ENCODE results near the gene DNAJC25.
"Not testable (repeated sequence)": the region's sequence is repeated elsewhere in the genome, so short reads cannot be mapped to it uniquely, and the experiment has no call there.

DNAJC25 gene

DNA sequence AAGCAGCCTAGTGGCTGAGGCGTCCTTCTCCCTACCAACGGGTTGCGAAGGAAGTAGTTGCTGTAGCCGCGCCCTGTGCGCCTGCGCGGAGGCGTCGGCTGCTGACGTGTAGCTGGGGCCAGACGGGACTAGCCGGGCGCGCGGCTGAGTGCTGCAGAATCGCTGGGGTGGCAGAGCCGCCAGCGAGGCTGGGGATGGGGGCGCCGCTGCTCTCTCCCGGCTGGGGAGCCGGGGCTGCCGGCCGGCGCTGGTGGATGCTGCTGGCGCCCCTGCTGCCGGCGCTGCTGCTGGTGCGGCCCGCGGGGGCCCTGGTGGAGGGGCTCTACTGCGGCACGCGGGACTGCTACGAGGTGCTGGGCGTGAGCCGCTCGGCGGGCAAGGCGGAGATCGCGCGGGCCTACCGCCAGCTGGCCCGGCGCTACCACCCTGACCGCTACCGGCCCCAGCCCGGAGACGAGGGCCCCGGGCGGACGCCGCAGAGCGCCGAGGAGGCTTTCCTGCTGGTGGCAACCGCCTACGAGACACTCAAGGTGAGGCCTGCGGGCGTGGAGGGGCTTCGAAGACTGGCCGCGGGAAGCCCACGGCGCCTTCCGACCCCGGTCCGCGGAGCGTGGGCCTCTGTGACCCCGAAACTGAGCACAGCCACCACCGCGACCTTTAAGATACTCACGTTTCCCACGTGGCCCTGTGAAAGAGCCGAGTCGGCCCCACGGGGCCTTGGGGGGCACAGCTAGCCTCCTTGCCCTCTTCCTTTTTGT is at the start of gene DNAJC25:
Gene DNAJC25 (plus strand): TSS at position 121 of the 758 bp plus-strand sequence. CDS start 74 bp downstream, at position 195.
- DNase-seq (ENCODE audit: low read depth, low spot score), result peak; percentile 93

DNA sequence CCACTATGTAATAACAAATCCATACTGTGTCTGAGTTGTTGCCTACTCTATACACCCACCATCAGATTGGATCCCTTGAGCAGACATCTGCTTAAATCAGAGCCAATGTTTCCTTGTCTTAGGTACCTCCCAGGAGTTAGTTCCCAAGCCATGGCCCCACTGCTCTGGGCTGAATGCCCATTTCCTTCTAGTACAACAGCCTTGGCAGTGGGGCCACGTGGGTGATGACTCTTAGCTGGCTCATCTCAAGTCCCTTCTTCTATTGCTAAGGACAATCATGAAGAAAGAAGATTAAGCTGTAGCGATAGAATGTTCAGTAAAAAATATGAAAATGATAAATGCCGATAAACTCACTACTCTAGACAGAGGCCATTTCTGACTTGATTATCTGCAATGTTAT is 48.2 kb upstream of the DNAJC25 start:
- DNase-seq (ENCODE audit: low read depth, low spot score), result no peak

- DNase-seq (ENCODE audit: low read depth, low spot score), result no peak
Measured at GRCh38 chr9:111586378-111586777, 44.8 kb upstream of the DNAJC25 start.

- DNase-seq (ENCODE audit: low read depth, low spot score), result no peak
Measured at GRCh38 chr9:111588846-111589245, 42.3 kb upstream of the DNAJC25 start.

- no peak for DNase-seq (ENCODE audit: low read depth, low spot score)
Measured at GRCh38 chr9:111597852-111598732, 33.0 kb upstream of the DNAJC25 start.

GRCh38 chr9:111598733-111599091 is 32.4 kb upstream of the DNAJC25 start:
- no peak for DNase-seq (ENCODE audit: low read depth, low spot score)

GRCh38 chr9:111599092-111599954 is 31.8 kb upstream of the DNAJC25 start, which contains the start of gene PTGR1:
Gene PTGR1, minus strand, starts transcription at chr9:111599647. Its CDS starts 2,225 bp downstream, at chr9:111597422.
- no peak for DNase-seq (ENCODE audit: low read depth, low spot score)

GRCh38 chr9:111599955-111600343 is 31.2 kb upstream of the DNAJC25 start:
- DNase-seq (ENCODE audit: low read depth, low spot score), result no peak

- DNase-seq (ENCODE audit: low read depth, low spot score), result no peak
Measured at GRCh38 chr9:111601237-111602018, 29.7 kb upstream of the DNAJC25 start.

DNA sequence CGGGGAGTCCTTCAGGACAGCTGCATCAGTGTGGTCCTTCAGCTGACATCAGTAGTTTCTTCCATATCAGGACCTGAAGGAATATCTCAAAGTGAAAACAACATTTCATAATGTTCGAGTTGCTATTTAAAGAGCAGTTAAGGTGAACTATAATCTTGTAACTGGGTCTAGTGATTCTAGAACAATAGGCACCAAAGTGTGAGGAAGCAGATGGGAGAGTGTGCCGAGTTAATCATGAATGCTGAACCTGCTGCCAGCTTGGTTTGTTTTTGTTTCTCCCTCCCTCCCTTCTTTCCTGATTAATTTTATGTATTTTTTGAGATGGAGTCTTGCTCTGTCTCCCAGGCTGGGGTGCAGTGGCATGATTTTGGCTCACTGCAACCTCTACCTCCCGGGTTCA is 28.1 kb upstream of the DNAJC25 start:
- DNase-seq (ENCODE audit: low read depth, low spot score), result no peak

DNA sequence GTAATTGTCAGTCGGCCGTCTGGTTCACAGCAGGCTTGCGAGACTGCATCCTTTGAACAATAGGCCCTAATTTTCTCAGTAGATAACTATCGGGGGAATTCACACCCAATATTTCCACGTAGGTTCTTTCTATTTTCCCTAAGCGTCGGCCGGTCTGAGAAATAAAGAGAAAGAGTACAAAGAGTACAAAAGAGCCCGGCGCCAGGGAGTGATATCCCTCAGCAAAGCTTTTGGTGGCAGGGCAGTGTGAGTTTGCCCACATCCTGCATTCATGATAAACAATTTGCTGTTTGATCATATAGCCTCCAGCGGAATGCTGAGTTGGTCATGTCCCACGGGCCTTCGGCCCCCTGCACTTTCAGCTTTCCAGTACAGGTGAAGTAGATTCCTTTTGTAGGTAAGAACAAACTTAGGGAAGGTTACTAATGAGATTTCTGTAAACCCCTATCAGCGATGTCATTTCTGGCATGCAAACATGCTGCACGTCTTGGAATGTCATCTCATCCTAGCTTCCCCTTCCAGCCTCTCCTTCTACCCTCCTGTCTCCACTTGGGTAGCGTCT is 27.0 kb upstream of the DNAJC25 start:
- DNase-seq (ENCODE audit: low read depth, low spot score), result no peak

DNA sequence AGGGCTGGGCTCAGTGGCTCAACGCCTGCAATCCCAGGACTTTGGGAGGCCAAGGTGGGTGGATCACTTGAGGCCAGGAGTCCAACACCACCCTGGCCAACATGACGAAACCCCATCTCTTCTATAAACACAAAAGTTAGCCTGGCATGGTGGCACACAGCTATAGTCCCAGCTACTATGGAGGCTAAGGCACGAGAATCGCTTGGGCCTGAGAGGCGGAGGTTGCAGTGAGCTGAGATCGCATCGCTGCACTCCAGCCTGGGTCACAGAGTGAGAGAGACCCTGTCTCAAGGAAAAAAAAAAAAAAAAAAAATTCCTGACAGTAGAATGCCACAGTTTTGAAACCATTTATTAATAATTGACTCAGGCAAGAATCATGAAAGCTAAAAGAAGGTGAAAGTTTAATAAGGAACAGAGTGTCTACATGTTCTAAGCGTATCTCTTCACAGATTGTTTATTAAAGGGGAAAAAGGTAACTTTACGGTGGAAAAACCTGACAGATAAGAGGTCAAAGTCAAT is 26.0 kb upstream of the DNAJC25 start:
- DNase-seq (ENCODE audit: low read depth, low spot score), result no peak

DNA sequence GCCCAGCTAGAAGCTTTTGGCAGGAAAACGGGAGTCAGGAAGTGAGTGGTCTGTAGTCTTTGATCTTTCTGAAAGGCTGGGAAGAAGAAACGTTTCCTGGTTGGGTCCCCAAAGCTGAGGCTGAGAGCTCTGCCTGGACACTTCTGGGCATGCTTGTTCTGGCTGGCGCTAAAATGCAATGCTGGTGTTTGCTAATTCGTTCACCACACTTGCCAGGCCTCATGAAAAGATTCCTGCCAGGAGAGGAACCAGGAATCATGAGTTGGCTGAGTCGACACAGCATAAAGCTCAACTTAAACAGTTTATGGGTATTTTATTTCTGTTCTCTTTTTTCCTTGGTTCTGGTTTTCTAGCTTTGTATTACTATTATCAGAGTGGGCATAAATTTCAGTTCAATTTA is 21.0 kb upstream of the DNAJC25 start:
- DNase-seq (ENCODE audit: low read depth, low spot score), result no peak

GRCh38 chr9:111610845-111611244 is 20.3 kb upstream of the DNAJC25 start:
- no peak for DNase-seq (ENCODE audit: low read depth, low spot score)

DNA sequence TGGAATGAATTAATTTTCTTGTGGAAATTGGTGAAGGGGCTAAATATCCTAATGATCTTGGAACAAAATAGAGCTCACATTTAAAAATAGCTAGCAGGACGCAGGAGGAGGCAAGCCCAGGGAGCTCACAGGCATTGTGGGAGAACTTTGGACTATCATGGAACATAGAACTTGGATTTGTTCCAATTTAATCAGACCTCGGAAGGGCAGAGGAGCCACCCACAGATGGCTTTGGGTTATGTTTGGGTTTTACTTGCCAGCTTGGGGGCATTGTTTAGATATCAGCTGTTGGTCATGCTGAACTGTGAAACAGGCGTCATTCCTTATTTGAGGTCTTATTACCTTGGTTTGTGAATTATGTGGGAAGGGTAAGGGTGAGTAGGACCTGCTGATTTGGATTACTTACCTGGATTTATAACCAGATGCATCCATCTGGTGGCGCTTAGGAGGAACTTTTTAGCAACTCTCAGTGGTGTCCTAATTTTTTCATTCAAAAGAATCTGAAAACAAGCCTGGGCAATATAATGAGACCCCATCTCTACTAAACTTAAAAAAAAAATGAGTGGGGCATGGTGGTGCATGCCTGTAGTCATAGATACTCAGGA is 17.6 kb upstream of the DNAJC25 start:
- no peak for DNase-seq (ENCODE audit: low read depth, low spot score)

DNA sequence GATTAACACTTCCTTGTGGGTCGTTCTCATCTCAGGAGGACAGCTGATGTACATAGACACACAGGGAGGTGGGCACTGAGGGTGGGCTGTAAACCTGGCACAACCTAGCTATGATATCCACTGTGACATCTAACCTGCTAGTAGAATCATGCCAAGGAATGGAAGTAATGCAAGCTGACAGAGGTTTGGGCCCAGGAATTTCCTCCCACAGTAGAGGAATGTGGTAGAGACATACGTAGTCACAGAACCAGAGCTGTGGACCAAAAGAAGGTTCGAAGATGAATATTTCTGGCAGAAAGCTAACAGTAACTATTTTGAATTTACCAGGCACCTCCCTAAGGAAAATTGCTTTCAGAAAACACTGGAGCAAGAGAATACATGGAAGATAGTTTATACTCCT is 15.2 kb upstream of the DNAJC25 start:
- no peak for DNase-seq (ENCODE audit: low read depth, low spot score)

GRCh38 chr9:111617349-111617748 is 13.8 kb upstream of the DNAJC25 start:
- not testable (repeated sequence) for DNase-seq (ENCODE audit: low read depth, low spot score)

DNA sequence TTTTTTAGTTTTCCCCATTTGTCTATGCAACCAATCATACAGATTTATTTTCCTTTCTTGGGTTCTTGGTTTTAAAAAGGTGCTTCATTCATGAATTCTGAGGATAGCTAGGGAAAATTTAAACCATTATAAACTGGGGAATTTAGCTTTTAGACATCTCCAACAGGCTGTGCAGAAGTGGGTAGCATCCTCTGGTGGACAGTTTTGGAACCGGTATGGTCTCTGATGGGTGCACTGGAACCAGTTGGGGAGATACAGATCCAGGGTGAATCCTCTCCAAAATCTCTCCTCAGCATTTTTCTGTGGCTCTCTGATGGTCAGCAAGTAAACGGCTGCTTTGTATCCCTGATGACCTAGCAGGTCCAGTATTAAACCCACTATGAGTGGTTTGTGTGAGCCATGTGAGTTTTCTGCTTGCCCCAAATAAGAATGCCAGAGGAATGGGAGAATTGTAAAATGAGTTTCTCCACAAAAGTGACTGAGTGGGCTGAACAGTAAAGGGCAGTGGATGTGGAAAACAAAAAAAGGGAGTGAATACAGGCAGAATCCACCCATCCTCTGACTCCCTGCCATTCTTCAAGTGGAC is 9.1 kb upstream of the DNAJC25 start:
- DNase-seq (ENCODE audit: low read depth, low spot score), result no peak

DNA sequence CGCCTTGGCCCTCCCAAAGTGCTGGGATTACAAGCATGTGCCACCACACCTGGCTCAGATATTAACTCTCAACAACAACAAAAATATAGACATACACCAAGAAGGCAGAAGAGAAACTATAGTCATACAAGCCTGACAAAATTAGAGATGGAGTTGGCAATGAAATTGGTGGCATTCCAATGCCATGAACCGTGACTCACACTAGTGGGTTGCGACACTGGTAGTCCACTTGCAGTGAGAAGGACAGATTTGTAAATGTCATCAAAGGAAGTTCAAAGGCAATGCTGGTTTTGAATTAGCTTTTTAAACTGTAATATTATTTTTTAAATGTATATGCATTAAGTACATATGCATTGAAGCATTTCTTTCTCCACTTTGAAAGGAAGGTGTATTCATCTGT is 8.5 kb upstream of the DNAJC25 start:
- no peak for DNase-seq (ENCODE audit: low read depth, low spot score)
